ENCODE data around the gene TRAPPC2L. TPM values are rescaled to one million over a fixed set of nuclear protein-coding genes. Genes with fewer than 3 reads are reported as not detected.

Gene TRAPPC2L
- total and polyA plus RNA-seq, 2 of the 13 experiments (the other 11 are each of a cell fraction or from before 2014, with no cell fraction given): 96.3 to 107 TPM

DNA sequence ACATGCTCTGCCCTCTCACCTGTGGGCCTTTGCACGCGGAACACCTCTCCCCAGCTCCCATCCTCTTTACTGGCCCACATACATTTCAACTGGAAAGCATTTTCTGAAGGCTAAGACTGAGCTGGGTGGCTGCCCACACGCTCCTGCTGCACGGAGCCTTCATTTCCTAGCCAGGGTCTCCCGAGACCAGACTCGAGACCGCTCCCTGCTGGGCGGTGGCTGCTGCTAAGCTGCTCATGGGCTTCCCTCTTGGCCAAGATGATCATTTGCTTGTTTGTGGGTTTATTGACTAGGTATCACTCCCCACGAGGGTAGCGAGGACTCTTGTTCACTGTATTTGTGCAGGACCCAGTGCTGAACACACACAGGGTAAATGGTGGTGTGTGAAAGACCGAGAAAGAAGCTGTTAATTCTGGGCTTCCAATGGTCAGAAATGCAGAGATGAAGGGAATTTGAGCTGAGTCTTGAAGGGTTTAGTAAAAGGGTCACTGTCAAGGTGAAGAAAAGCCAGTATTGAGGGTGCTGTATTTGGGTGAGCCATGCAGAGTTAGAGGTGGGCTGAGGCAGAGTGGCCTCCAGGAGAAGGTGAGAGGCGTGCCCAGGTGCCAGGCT, 907 bp downstream of the TRAPPC2L start (continued):
- TF ChIP-seq, protein P1, sequence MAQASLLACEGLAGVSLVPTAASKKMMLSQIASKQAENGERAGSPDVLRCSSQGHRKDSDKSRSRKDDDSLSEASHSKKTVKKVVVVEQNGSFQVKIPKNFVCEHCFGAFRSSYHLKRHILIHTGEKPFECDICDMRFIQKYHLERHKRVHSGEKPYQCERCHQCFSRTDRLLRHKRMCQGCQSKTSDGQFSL (CRISPR knock-in tag; IDR thresholded peaks at IDR 0.05): no peak
- peak; percentile 45 for TF ChIP-seq U2AF1 (optimal IDR thresholded peaks at IDR 0.05; ENCODE audit: low read depth, low read length)
- TF ChIP-seq SP140L (CRISPR knock-in tag; IDR thresholded peaks at IDR 0.05; ENCODE audit: borderline replicate concordance): no peak
- peak; percentile 40; the same call in 1 of the 2 replicates for TF ChIP-seq CHD2 (IDR thresholded peaks at IDR 0.05; ENCODE audit: low read depth, low read length)
- TF ChIP-seq NKX3-1 (CRISPR knock-in tag; IDR thresholded peaks at IDR 0.05): no peak
- TF ChIP-seq ZBTB1 (CRISPR knock-in tag; IDR thresholded peaks at IDR 0.05; ENCODE audit: borderline replicate concordance): no peak
- no peak for TF ChIP-seq ZNF510 (CRISPR knock-in tag; IDR thresholded peaks at IDR 0.05; ENCODE audit: low read depth)
- peak; percentile 80 for TF ChIP-seq SAP130 (CRISPR knock-in tag; IDR thresholded peaks at IDR 0.05; ENCODE audit: low read depth)
- TF ChIP-seq CBFB (CRISPR knock-in tag; IDR thresholded peaks at IDR 0.05): no peak
- TF ChIP-seq ARID2 (CRISPR knock-in tag; IDR thresholded peaks at IDR 0.05; ENCODE audit: borderline replicate concordance): no peak
- TF ChIP-seq MIER3 (CRISPR knock-in tag; IDR thresholded peaks at IDR 0.05; ENCODE audit: borderline replicate concordance): 0 out of 2 replicates have a peak, but pooled peaks have one; percentile 27
- TF ChIP-seq, protein P2, sequence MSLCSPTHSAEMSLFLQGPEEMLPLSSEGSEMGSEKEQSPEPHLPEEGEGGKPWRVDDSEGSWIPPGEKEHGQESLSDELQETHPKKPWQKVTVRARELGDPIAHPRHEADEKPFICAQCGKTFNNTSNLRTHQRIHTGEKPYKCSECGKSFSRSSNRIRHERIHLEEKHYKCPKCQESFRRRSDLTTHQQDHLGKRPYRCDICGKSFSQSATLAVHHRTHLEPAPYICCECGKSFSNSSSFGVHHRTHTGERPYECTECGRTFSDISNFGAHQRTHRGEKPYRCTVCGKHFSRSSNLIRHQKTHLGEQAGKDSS (CRISPR knock-in tag; IDR thresholded peaks at IDR 0.05; ENCODE audit: borderline replicate concordance, low read depth): peak; percentile 4; the same call in 1 of the 2 replicates
- TF ChIP-seq SALL1 (CRISPR knock-in tag; IDR thresholded peaks at IDR 0.05): peak; percentile 32; the same call in 1 of the 2 replicates
- peak; percentile 94 for TF ChIP-seq XRCC5 (optimal IDR thresholded peaks at IDR 0.05; ENCODE audit: low read length)
- TF ChIP-seq GZF1 (CRISPR knock-in tag; IDR thresholded peaks at IDR 0.05): 0 out of 2 replicates have a peak, but pooled peaks have one; percentile 20
- no peak for TF ChIP-seq IKZF1 (IDR thresholded peaks at IDR 0.05)
- TF ChIP-seq, protein P3, sequence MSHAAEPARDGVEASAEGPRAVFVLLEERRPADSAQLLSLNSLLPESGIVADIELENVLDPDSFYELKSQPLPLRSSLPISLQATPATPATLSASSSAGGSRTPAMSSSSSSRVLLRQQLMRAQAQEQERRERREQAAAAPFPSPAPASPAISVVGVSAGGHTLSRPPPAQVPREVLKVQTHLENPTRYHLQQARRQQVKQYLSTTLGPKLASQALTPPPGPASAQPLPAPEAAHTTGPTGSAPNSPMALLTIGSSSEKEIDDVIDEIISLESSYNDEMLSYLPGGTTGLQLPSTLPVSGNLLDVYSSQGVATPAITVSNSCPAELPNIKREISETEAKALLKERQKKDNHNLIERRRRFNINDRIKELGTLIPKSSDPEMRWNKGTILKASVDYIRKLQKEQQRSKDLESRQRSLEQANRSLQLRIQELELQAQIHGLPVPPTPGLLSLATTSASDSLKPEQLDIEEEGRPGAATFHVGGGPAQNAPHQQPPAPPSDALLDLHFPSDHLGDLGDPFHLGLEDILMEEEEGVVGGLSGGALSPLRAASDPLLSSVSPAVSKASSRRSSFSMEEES (CRISPR knock-in tag; IDR thresholded peaks at IDR 0.05): no peak
- no peak for TF ChIP-seq ZNF432 (CRISPR knock-in tag; IDR thresholded peaks at IDR 0.05; ENCODE audit: borderline replicate concordance)
- no peak for TF ChIP-seq CREB1 (IDR thresholded peaks at IDR 0.05)
- TF ChIP-seq CREB1 (CRISPR knock-in tag; IDR thresholded peaks at IDR 0.05): no peak
- TF ChIP-seq, protein P4, sequence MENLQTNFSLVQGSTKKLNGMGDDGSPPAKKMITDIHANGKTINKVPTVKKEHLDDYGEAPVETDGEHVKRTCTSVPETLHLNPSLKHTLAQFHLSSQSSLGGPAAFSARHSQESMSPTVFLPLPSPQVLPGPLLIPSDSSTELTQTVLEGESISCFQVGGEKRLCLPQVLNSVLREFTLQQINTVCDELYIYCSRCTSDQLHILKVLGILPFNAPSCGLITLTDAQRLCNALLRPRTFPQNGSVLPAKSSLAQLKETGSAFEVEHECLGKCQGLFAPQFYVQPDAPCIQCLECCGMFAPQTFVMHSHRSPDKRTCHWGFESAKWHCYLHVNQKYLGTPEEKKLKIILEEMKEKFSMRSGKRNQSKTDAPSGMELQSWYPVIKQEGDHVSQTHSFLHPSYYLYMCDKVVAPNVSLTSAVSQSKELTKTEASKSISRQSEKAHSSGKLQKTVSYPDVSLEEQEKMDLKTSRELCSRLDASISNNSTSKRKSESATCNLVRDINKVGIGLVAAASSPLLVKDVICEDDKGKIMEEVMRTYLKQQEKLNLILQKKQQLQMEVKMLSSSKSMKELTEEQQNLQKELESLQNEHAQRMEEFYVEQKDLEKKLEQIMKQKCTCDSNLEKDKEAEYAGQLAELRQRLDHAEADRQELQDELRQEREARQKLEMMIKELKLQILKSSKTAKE (CRISPR knock-in tag; IDR thresholded peaks at IDR 0.05; ENCODE audit: borderline replicate concordance): 0 out of 2 replicates have a peak, but pooled peaks have one; percentile 16
- no peak for TF ChIP-seq ZNF547 (CRISPR knock-in tag; IDR thresholded peaks at IDR 0.05)
- no peak for TF ChIP-seq SP4 (CRISPR knock-in tag; IDR thresholded peaks at IDR 0.05)
- peak; percentile 44; the same call in 1 of the 2 replicates for TF ChIP-seq ELF3 (CRISPR knock-in tag; IDR thresholded peaks at IDR 0.05)
- TF ChIP-seq ZMYM3 (CRISPR knock-in tag; IDR thresholded peaks at IDR 0.05): no peak
- no peak for TF ChIP-seq CCAR2 (optimal IDR thresholded peaks at IDR 0.05; ENCODE audit: low read depth, low read length)
- 0 out of 2 replicates have a peak, but pooled peaks have one; percentile 57 for TF ChIP-seq ZNF766 (CRISPR knock-in tag; IDR thresholded peaks at IDR 0.05; ENCODE audit: borderline replicate concordance)
- no peak for TF ChIP-seq SP2 (CRISPR knock-in tag; IDR thresholded peaks at IDR 0.05)
- peak; percentile 7; the same call in 1 of the 2 replicates for TF ChIP-seq CAMTA2 (CRISPR knock-in tag; IDR thresholded peaks at IDR 0.05; ENCODE audit: borderline replicate concordance)

All from HepG2 (cell line).